Measurements from ENCODE around the gene FUT7.

The FUT7 gene

GRCh38 chr9:136981588-136982231 lies 50.2 kb downstream of the FUT7 start:
- DNase-seq: no peak

GRCh38 chr9:136980669-136981478 lies 51.0 kb downstream of the FUT7 start:
- DNase-seq: no peak
